HCT116 (cell line): Measurements from ENCODE around the gene SLC38A9. TPM values are rescaled to one million over a fixed set of nuclear protein-coding genes. Genes with fewer than 3 reads are reported as not detected.

ENCODE experiments used
- EZH2phosphoT487 ChIP-seq: fragments of 200-600 bp; IDR thresholded peaks from 2 replicates; pipeline ENCODE4 v1.6.1; 2018; ENCODE audit warnings: antibody characterized with exemption, borderline replicate concordance
- JUND ChIP-seq: IDR thresholded peaks from 2 replicates; pipeline ENCODE4 v1.6.1; 2012
- MAX ChIP-seq: IDR thresholded peaks from 2 replicates; pipeline ENCODE4 v1.6.1; 2012
- POLR2AphosphoS5 ChIP-seq: IDR thresholded peaks from 2 replicates; pipeline ENCODE4 v1.6.1; 2011; ENCODE audit warnings: mild to moderate bottlenecking, low read depth, low read length, moderate library complexity
- SP1 ChIP-seq: IDR thresholded peaks from 2 replicates; pipeline ENCODE4 v1.6.1; 2012; ENCODE audit warnings: low read depth
- SRF ChIP-seq: IDR thresholded peaks from 2 replicates; pipeline ENCODE4 v1.6.1; 2012; ENCODE audit warnings: low read depth
- YY1 ChIP-seq: IDR thresholded peaks from 2 replicates; pipeline ENCODE4 v1.6.1; 2011; ENCODE audit warnings: low read length, low read depth, moderate library complexity, mild to moderate bottlenecking; ENCODE audit not compliant: insufficient replicate concordance; ENCODE audit errors: extremely low read depth
- ZBTB33 ChIP-seq: IDR thresholded peaks from 2 replicates; pipeline ENCODE4 v1.6.1; 2011; ENCODE audit warnings: mild to moderate bottlenecking, low read length, moderate library complexity; ENCODE audit not compliant: insufficient replicate concordance; ENCODE audit errors: extremely low read depth
- ZNF274 ChIP-seq: fragments of 200-500 bp; sonication (Bioruptor generic); IDR thresholded peaks from 2 replicates; pipeline ENCODE4 v1.6.1; 2014; ENCODE audit warnings: mild to moderate bottlenecking, low read depth, low read length, inconsistent platforms
- total RNA-seq: library from RNA; stranded (reverse); gene quantifications from one replicate; pipeline ENCODE4 v1.2.1, GENCODE V29; 2021; ENCODE audit not compliant: unreplicated experiment
- TF ChIP-seq, protein P1 (sequence below): IDR thresholded peaks from 2 replicates; pipeline ENCODE4 v1.6.1; 2012; ENCODE audit warnings: low read depth

Gene SLC38A9
- total RNA-seq, 1 experiment from 2014 or later = 12.6 TPM

- TF ChIP-seq ZBTB33 (no peak), SP1 (no peak), ZNF274 (no peak), SRF (no peak), POLR2AphosphoS5 (no peak), JUND (no peak), EZH2phosphoT487 (no peak), YY1 (no peak), MAX (no peak)
- TF ChIP-seq, protein P1, sequence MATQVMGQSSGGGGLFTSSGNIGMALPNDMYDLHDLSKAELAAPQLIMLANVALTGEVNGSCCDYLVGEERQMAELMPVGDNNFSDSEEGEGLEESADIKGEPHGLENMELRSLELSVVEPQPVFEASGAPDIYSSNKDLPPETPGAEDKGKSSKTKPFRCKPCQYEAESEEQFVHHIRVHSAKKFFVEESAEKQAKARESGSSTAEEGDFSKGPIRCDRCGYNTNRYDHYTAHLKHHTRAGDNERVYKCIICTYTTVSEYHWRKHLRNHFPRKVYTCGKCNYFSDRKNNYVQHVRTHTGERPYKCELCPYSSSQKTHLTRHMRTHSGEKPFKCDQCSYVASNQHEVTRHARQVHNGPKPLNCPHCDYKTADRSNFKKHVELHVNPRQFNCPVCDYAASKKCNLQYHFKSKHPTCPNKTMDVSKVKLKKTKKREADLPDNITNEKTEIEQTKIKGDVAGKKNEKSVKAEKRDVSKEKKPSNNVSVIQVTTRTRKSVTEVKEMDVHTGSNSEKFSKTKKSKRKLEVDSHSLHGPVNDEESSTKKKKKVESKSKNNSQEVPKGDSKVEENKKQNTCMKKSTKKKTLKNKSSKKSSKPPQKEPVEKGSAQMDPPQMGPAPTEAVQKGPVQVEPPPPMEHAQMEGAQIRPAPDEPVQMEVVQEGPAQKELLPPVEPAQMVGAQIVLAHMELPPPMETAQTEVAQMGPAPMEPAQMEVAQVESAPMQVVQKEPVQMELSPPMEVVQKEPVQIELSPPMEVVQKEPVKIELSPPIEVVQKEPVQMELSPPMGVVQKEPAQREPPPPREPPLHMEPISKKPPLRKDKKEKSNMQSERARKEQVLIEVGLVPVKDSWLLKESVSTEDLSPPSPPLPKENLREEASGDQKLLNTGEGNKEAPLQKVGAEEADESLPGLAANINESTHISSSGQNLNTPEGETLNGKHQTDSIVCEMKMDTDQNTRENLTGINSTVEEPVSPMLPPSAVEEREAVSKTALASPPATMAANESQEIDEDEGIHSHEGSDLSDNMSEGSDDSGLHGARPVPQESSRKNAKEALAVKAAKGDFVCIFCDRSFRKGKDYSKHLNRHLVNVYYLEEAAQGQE = no peak
Measured at GRCh38 chr5:55585206-55585610, 126.9 kb downstream of the SLC38A9 start (continued).
